IMR-90 (cell line): ENCODE measurements around the gene GMEB1. TPM values are rescaled to one million over a fixed set of nuclear protein-coding genes. Genes with fewer than 3 reads are reported as not detected.

Source experiments
- ATAC-seq: fragments of 200-7000 bp; cut with Tn5 transposase; 2 replicates; pipeline ENCODE4 v1.9.1; 2020; ENCODE audit warnings: low read depth, mild to moderate bottlenecking, moderate library complexity
- BruUV-seq: library from RNA; stranded (reverse); fragments of 400-500 nt; replicated peaks from 2 replicates; lab custom pipeline; 2021; lab: Mats Ljungman, UMichigan
- CTCF ChIA-PET: fragments of 300-600 bp; formaldehyde crosslinking; extraction: SDS; loops from one replicate; lab custom pipeline; 2021; ENCODE audit warnings: antibody characterized with exemption; lab: Yijun Ruan, JAX
- POLR2A ChIA-PET: fragments of 300-600 bp; sonication (Branson Sonifier 250); formaldehyde crosslinking; loops from one replicate; lab custom pipeline; 2022; ENCODE audit warnings: antibody characterized with exemption; ENCODE audit not compliant: unreplicated experiment; lab: Charles Lee
- DNase-seq: peaks from one replicate; pipeline ENCODE4 v3.0.0; 2013
- H2AFZ ChIP-seq: replicated peaks from 2 replicates; pipeline ENCODE3; 2013; ENCODE audit warnings: low read length, mild to moderate bottlenecking; ENCODE audit not compliant: poor library complexity
- H2AK5ac ChIP-seq: 2 replicates; pipeline ENCODE4 v1.6.1; 2013; ENCODE audit warnings: low read depth, low read length, inconsistent platforms
- H2AK9ac ChIP-seq: replicated peaks from 2 replicates; pipeline ENCODE3; 2013; ENCODE audit warnings: mild to moderate bottlenecking, low read depth, low read length, moderate library complexity; ENCODE audit not compliant: poor library complexity
- H2BK120ac ChIP-seq: 2 replicates; pipeline ENCODE4 v1.6.1; 2013; ENCODE audit warnings: low read depth, low read length, inconsistent platforms
- H2BK15ac ChIP-seq: 3 replicates; pipeline ENCODE4 v1.6.1; 2013; ENCODE audit warnings: low read depth, low read length, inconsistent platforms
- H2BK20ac ChIP-seq: 2 replicates; pipeline ENCODE4 v1.6.1; 2013; ENCODE audit warnings: low read depth, mild to moderate bottlenecking, inconsistent platforms, low read length, moderate library complexity
- H2BK5ac ChIP-seq: 2 replicates; pipeline ENCODE4 v1.6.1; 2013; ENCODE audit warnings: mild to moderate bottlenecking, low read depth, low read length, inconsistent platforms; ENCODE audit not compliant: poor library complexity, severe bottlenecking
- H3K14ac ChIP-seq: replicated peaks from 2 replicates; pipeline ENCODE4 v1.6.1; 2013; ENCODE audit warnings: low read depth, low read length, inconsistent platforms
- H3K18ac ChIP-seq: 2 replicates; pipeline ENCODE4 v1.6.1; 2013; ENCODE audit warnings: low read depth, low read length, control low read depth
- H3K23ac ChIP-seq: 2 replicates; pipeline ENCODE4 v1.6.1; 2013; ENCODE audit warnings: low read depth, low read length, inconsistent platforms
- H3K27ac ChIP-seq: 2 replicates; pipeline ENCODE4 v1.5.1; 2013; ENCODE audit warnings: mild to moderate bottlenecking, control low read depth, low read length; ENCODE audit not compliant: insufficient read depth
- H3K27me3 ChIP-seq: 2 replicates; pipeline ENCODE4 v1.6.1; 2013; ENCODE audit warnings: low read length; ENCODE audit not compliant: control insufficient read depth, insufficient read depth
- H3K36me3 ChIP-seq: 2 replicates; pipeline ENCODE4 v1.6.1; 2013; ENCODE audit warnings: low read length, mixed read lengths; ENCODE audit not compliant: control insufficient read depth, insufficient read depth
- H3K4ac ChIP-seq: 2 replicates; pipeline ENCODE4 v1.6.1; 2013; ENCODE audit warnings: low read depth, low read length, inconsistent platforms
- H3K4me1 ChIP-seq: 2 replicates; pipeline ENCODE4 v1.6.1; 2013; ENCODE audit warnings: low read length, mixed read lengths; ENCODE audit not compliant: control insufficient read depth, insufficient read depth
- H3K4me2 ChIP-seq: 2 replicates; pipeline ENCODE4 v1.6.1; 2013; ENCODE audit warnings: low read depth, mild to moderate bottlenecking, control low read depth, low read length, moderate library complexity
- H3K4me3 ChIP-seq: 2 replicates; pipeline ENCODE4 v1.5.1; 2013; ENCODE audit warnings: low read depth, mild to moderate bottlenecking, control low read depth, low read length, moderate library complexity; ENCODE audit not compliant: insufficient read depth
- H3K56ac ChIP-seq: 2 replicates; pipeline ENCODE4 v1.6.1; 2013; ENCODE audit warnings: low read length, inconsistent platforms; ENCODE audit not compliant: insufficient read depth; ENCODE audit errors: extremely low read depth
- H3K79me1 ChIP-seq, 2 experiments: 2 replicates each; pipeline ENCODE4 v1.6.1; 2013; ENCODE audit warnings: low read length in 2 of 2, inconsistent platforms in 1 of 2, low read depth in 1 of 2
- H3K9ac ChIP-seq: 2 replicates; pipeline ENCODE4 v1.6.1; 2013; ENCODE audit warnings: low read depth, low read length, control low read depth
- H3K9me1 ChIP-seq: 2 replicates; pipeline ENCODE4 v1.6.1; 2013; ENCODE audit warnings: low read length, inconsistent platforms; ENCODE audit not compliant: insufficient read depth
- H3K9me3 ChIP-seq: 2 replicates; pipeline ENCODE4 v1.6.1; 2013; ENCODE audit warnings: low read length; ENCODE audit not compliant: control insufficient read depth, insufficient read depth
- H4K20me1 ChIP-seq: 2 replicates; pipeline ENCODE4 v1.6.1; 2013; ENCODE audit warnings: low read length, inconsistent platforms; ENCODE audit not compliant: insufficient read depth
- H4K5ac ChIP-seq: 2 replicates; pipeline ENCODE4 v1.6.1; 2013; ENCODE audit warnings: mild to moderate bottlenecking, low read depth, low read length, control low read depth
- H4K8ac ChIP-seq, 2 experiments: 2 replicates each; pipeline ENCODE4 v1.6.1; 2013; ENCODE audit warnings: low read depth in 2 of 2, low read length in 2 of 2, control low read depth in 1 of 2, inconsistent platforms in 1 of 2
- H4K91ac ChIP-seq: 2 replicates; pipeline ENCODE4 v1.6.1; 2013; ENCODE audit warnings: low read depth, low read length, inconsistent platforms; ENCODE audit not compliant: insufficient read depth
- FOS ChIP-seq: fragments of 150-350 bp; IDR thresholded peaks from 2 replicates; pipeline ENCODE4 v1.6.1; 2016; ENCODE audit warnings: low read depth, low read length
- MAFK ChIP-seq: IDR thresholded peaks from 2 replicates; pipeline ENCODE4 v1.6.1; 2012; ENCODE audit warnings: low read depth, low read length, improper control_type of control experiment
- MAZ ChIP-seq: IDR thresholded peaks from 2 replicates; pipeline ENCODE4 v1.6.1; 2012; ENCODE audit warnings: low read depth, mild to moderate bottlenecking, low read length, improper control_type of control experiment, moderate library complexity, borderline replicate concordance
- MXI1 ChIP-seq: IDR thresholded peaks from 2 replicates; pipeline ENCODE4 v1.6.1; 2012; ENCODE audit warnings: low read depth, mild to moderate bottlenecking, low read length, moderate library complexity, borderline replicate concordance
- POLR2A ChIP-seq: IDR thresholded peaks from 2 replicates; pipeline ENCODE4 v1.6.1; 2012; ENCODE audit warnings: mild to moderate bottlenecking, low read depth, low read length
- RCOR1 ChIP-seq: IDR thresholded peaks from 2 replicates; pipeline ENCODE4 v1.6.1; 2012; ENCODE audit warnings: mild to moderate bottlenecking, low read length, improper control_type of control experiment; ENCODE audit not compliant: insufficient replicate concordance
- RFX5 ChIP-seq: IDR thresholded peaks from 2 replicates; pipeline ENCODE4 v1.8.0; 2012; ENCODE audit warnings: low read depth, mild to moderate bottlenecking, low read length, moderate library complexity
- SMC3 ChIP-seq: fragments of 150-350 bp; IDR thresholded peaks from 2 replicates; pipeline ENCODE4 v1.6.1; 2016; ENCODE audit warnings: low read depth, mild to moderate bottlenecking, antibody characterized with exemption, low read length, moderate library complexity
- WGBS, 2 experiments: methylation state at CpG; one replicate each; pipeline versions ENCODE4 v1.1.5 to v1.1.7; 2013; ENCODE audit warnings: missing lambda C conversion rate in 2 of 2; ENCODE audit not compliant: insufficient read length in 1 of 2; ENCODE audit errors: extremely low coverage in 2 of 2; 5-methylcytosine and 5-hydroxymethylcytosine counted together
- dilution Hi-C: fragments of 300-500 bp; cut with HindIII; formaldehyde crosslinking; loops from one replicate; pipeline ENCODE4 v1.14.3; 2018; ENCODE audit warnings: low sequenced_read_pairs; ENCODE audit not compliant: unreplicated experiment
- in situ Hi-C: fragments of 300-500 bp; cut with MboI; formaldehyde crosslinking; loops from 3 replicates; pipeline ENCODE4 v1.14.3; 2019; ENCODE audit warnings: low sequenced_read_pairs, inconsistent platforms, mixed read lengths
- intact Hi-C: fragments of 100-400 bp; cut with micrococcal nuclease; formaldehyde crosslinking; loops from 2 replicates; pipeline ENCODE4 v1.10.0; 2022
- polyA plus RNA-seq, 3 experiments: library from polyadenylated mRNA; depleted of rRNA; stranded (reverse); fragments of >200 nt; gene quantifications; 2 replicates each; pipeline ENCODE4 v1.2.3, GENCODE V29; 2012; ENCODE audit warnings: low replicate concordance in 1 of 3
- total RNA-seq: library from RNA; depleted of rRNA; stranded (reverse); fragments of >200 nt; gene quantifications from 2 replicates; pipeline ENCODE4 v1.2.3, GENCODE V29; 2012
- TF ChIP-seq, protein P1 (sequence below): fragments of 150-350 bp; IDR thresholded peaks from 2 replicates; pipeline ENCODE4 v1.6.1; 2016; ENCODE audit warnings: low read depth, mild to moderate bottlenecking, low read length, moderate library complexity, borderline replicate concordance

Gene GMEB1
- total and polyA plus RNA-seq, 2 of the 4 experiments (the other 2 are of a cell fraction): 7.1 to 7.9 TPM

DNA sequence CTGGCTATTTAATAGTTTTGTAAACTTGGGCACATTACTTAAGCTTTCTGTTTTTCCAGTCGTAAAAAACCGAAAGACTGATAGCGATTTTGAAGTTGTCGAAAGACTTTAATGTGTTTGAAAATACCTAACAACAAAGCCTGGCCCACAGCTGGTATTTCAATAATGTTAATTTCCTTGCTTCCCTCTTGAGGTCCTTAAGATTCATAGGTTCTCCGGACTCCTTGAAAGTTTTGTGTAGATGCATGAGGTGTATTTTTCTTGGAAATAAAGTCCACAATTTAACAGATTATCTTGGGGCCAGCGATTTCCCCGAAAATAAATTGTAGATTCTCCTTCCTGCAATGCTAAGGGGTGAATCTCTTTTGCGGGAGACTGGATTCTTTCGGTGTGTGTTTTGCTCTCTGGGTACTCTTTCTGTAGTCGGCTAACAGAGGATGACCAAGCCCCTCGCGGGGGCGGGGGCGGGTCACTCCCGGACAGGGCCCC is 67.4 kb downstream of the GMEB1 start:
- no peaks in the 10 kb centered on the region for H3K27me3 ChIP-seq
- H4K5ac ChIP-seq: peak overlapping the region; percentile 98
- peak overlapping the region; percentile 93 for H2AFZ ChIP-seq
- peak overlapping the region; percentile 99; the same call in 2 of the 3 replicates for H2BK15ac ChIP-seq
- H3K27ac ChIP-seq: peak overlapping the region; percentile 92
- H4K20me1 ChIP-seq: peaks cover 33% of the 10 kb centered on the region
- peak overlapping the region; percentile 99 for H4K8ac ChIP-seq
- intact Hi-C loops: loop anchor here (1.0 to 5.0 kb wide), 4 partner anchors 15 to 141 kb away; partner anchors contain the start of genes GMEB1 and RNU11
- no TSS peak for BruUV-seq
- H3K23ac ChIP-seq: peak overlapping the region; percentile 26; the same call in 1 of the 2 replicates
- ATAC-seq (no peak), DNase-seq (no peak)
- in situ Hi-C loops: no loop called here
- 0 out of 2 replicates have a peak, but pooled peaks cover 3% of the 10 kb centered on the region for H3K9me1 ChIP-seq
- peak overlapping the region; percentile 80 for H3K18ac ChIP-seq
- TF ChIP-seq FOS (no peak), RFX5 (no peak), RCOR1 (no peak), POLR2A (no peak), MAFK (no peak), MAZ (no peak), MXI1 (no peak), SMC3 (no peak)
- TF ChIP-seq, protein P1, sequence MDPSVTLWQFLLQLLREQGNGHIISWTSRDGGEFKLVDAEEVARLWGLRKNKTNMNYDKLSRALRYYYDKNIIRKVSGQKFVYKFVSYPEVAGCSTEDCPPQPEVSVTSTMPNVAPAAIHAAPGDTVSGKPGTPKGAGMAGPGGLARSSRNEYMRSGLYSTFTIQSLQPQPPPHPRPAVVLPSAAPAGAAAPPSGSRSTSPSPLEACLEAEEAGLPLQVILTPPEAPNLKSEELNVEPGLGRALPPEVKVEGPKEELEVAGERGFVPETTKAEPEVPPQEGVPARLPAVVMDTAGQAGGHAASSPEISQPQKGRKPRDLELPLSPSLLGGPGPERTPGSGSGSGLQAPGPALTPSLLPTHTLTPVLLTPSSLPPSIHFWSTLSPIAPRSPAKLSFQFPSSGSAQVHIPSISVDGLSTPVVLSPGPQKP: no peak
- ChIA-PET CTCF (interaction anchor here (0.7 to 1.9 kb wide), 9 partner anchors 9 to 444 kb away, joined by 3 to 10 read pairs (median 4); no protein-coding TSS in a partner anchor), POLR2A (interaction anchor here (0.9 to 1.2 kb wide), 2 partner anchors 8 to 87 kb away, joined by 3 to 6 read pairs; partner anchors contain the start of gene RNU11)
- H3K4me2 ChIP-seq: peak overlapping the region; percentile 85
- no peak overlapping the region for H2BK20ac ChIP-seq
- H2AK5ac ChIP-seq: no peak overlapping the region
- peak overlapping the region; percentile 89 for H3K4ac ChIP-seq
- H2BK5ac ChIP-seq: peak overlapping the region; percentile 77
- peaks cover 5 to 26% of the 10 kb centered on the region in 2 experiments; a peak in 2 of 4 replicates for H3K79me1 ChIP-seq
- peak overlapping the region; percentile 78 for H3K14ac ChIP-seq
- peak overlapping the region; percentile 85 for H2AK9ac ChIP-seq
- H3K4me3 ChIP-seq: peak overlapping the region; percentile 46
- no CpG with 5 or more reads among the region's 15 CpGs for WGBS, 2 experiments
- H4K91ac ChIP-seq: peak overlapping the region; percentile 94
- peak overlapping the region; percentile 77 for H3K9ac ChIP-seq
- no peaks in the 10 kb centered on the region for H3K9me3 ChIP-seq
- H3K56ac ChIP-seq: peak overlapping the region; percentile 60
- H3K4me1 ChIP-seq: peaks cover 2% of the 10 kb centered on the region; the same call in 1 of the 2 replicates
- peaks cover 9% of the 10 kb centered on the region for H3K36me3 ChIP-seq
- peak overlapping the region; percentile 81 for H2BK120ac ChIP-seq
- dilution Hi-C loops: no loop called here
